K562 (cell line): ENCODE measurements around the gene XAB2. TPM values are rescaled to one million over a fixed set of nuclear protein-coding genes. Genes with fewer than 3 reads are reported as not detected.

ENCODE experiments used
- ATF3 ChIP-seq, 2 experiments: fragments of 450-650 bp in 1 of 2; sonication (generic) in 1 of 2; formaldehyde crosslinking in 1 of 2; IDR thresholded peaks in 1 of 2; conservative IDR thresholded peaks in 1 of 2; 2 replicates each; pipeline versions ENCODE4 v1.6.1 to v1.8.1; 2016 to 2023; ENCODE audit warnings: mild to moderate bottlenecking in 2 of 2, moderate library complexity in 2 of 2, inconsistent platforms in 1 of 2, missing genetic modification reagents in 1 of 2
- ATF7 ChIP-seq: fragments of 450-650 bp; IDR thresholded peaks from 2 replicates; pipeline ENCODE4 v1.7.1; 2014; ENCODE audit warnings: mild to moderate bottlenecking, moderate library complexity
- CREB3L1 ChIP-seq: fragments of 450-650 bp; IDR thresholded peaks from 2 replicates; pipeline ENCODE4 v1.6.1; 2014; ENCODE audit warnings: low read depth, mild to moderate bottlenecking, moderate library complexity, borderline replicate concordance
- FOXK2 ChIP-seq, 2 experiments: fragments of 450-650 bp; IDR thresholded peaks in 1 of 2; conservative IDR thresholded peaks in 1 of 2; 2 replicates each; pipeline ENCODE4 v1.6.1; 2016; ENCODE audit warnings: low read depth in 2 of 2, mild to moderate bottlenecking in 1 of 2
- GATAD2A ChIP-seq: fragments of 450-650 bp; IDR thresholded peaks from 2 replicates; pipeline ENCODE4 v1.6.1; 2017
- GTF2A2 ChIP-seq: IDR thresholded peaks from 2 replicates; pipeline ENCODE4 v1.6.1; 2016; ENCODE audit warnings: mild to moderate bottlenecking, missing genetic modification characterization, missing compliant biosample characterization
- HDAC2 ChIP-seq: fragments of 450-650 bp; IDR thresholded peaks from 2 replicates; pipeline ENCODE4 v1.6.1; 2016; ENCODE audit warnings: mild to moderate bottlenecking
- JUN ChIP-seq, 2 experiments: sonication (generic) in 1 of 2; formaldehyde crosslinking in 1 of 2; IDR thresholded peaks; 2 replicates each; pipeline versions ENCODE4 v1.6.1 to v1.8.0; 2012 to 2022; ENCODE audit warnings: borderline replicate concordance in 2 of 2, mild to moderate bottlenecking in 2 of 2, improper control_type of control experiment in 1 of 2, low read depth in 1 of 2, low read length in 1 of 2, missing genetic modification reagents in 1 of 2
- KAT7 ChIP-seq: sonication (generic); formaldehyde crosslinking; IDR thresholded peaks from 2 replicates; pipeline ENCODE4 v1.8.0; 2022; ENCODE audit warnings: missing genetic modification reagents, mild to moderate bottlenecking, borderline replicate concordance
- KHSRP ChIP-seq: fragments of 450-650 bp; IDR thresholded peaks from 2 replicates; pipeline ENCODE4 v1.6.1; 2017
- KLF16 ChIP-seq: IDR thresholded peaks from 2 replicates; pipeline ENCODE4 v1.6.1; 2016; ENCODE audit warnings: antibody characterized with exemption
- MAFF ChIP-seq: IDR thresholded peaks from 2 replicates; pipeline ENCODE4 v1.6.1; 2012; ENCODE audit warnings: low read length, improper control_type of control experiment
- MBD2 ChIP-seq: sonication (generic); IDR thresholded peaks from 2 replicates; pipeline ENCODE4 v1.6.1; 2016; ENCODE audit warnings: low read depth, borderline replicate concordance
- MXI1 ChIP-seq: IDR thresholded peaks from 2 replicates; pipeline ENCODE4 v1.6.1; 2011; ENCODE audit warnings: low read depth, mild to moderate bottlenecking, improper control_type of control experiment, low read length
- NFYB ChIP-seq: IDR thresholded peaks from 2 replicates; pipeline ENCODE4 v1.6.1; 2011; ENCODE audit warnings: mild to moderate bottlenecking, moderate library complexity; ENCODE audit not compliant: insufficient read length; ENCODE audit errors: extremely low read depth
- POLR2A ChIP-seq: fragments of 450-650 bp; conservative IDR thresholded peaks from 2 replicates; pipeline ENCODE4 v1.6.1; 2016
- POLR2AphosphoS5 ChIP-seq: IDR thresholded peaks from 2 replicates; pipeline ENCODE4 v1.6.1; 2011; ENCODE audit warnings: mild to moderate bottlenecking, low read depth, low read length, moderate library complexity; ENCODE audit not compliant: control insufficient read depth, insufficient read depth
- POU5F1 ChIP-seq: fragments of 150-350 bp; IDR thresholded peaks from 2 replicates; pipeline ENCODE4 v1.6.1; 2014; ENCODE audit warnings: borderline replicate concordance, low read length, low read depth, mild to moderate bottlenecking; ENCODE audit not compliant: partially characterized antibody
- RFX1 ChIP-seq: fragments of 450-650 bp; IDR thresholded peaks from 2 replicates; pipeline ENCODE4 v1.6.1; 2016; ENCODE audit warnings: mild to moderate bottlenecking, moderate library complexity
- SIN3B ChIP-seq: fragments of 450-650 bp; IDR thresholded peaks from 2 replicates; pipeline ENCODE4 v1.6.1; 2017; ENCODE audit warnings: low read depth, mild to moderate bottlenecking, moderate library complexity
- SMC3 ChIP-seq: conservative IDR thresholded peaks from 2 replicates; pipeline ENCODE4 v1.6.1; 2011; ENCODE audit warnings: low read depth, low read length, improper control_type of control experiment; ENCODE audit not compliant: insufficient read depth
- SREBF1 ChIP-seq: fragments of 150-350 bp; IDR thresholded peaks from 2 replicates; pipeline ENCODE4 v1.6.1; 2014; ENCODE audit warnings: antibody characterized with exemption, low read depth, low read length, borderline replicate concordance
- TBP ChIP-seq: optimal IDR thresholded peaks from 2 replicates; pipeline ENCODE3; 2011; ENCODE audit warnings: low read depth, low read length, improper control_type of control experiment
- ZNF184 ChIP-seq: sonication (generic); formaldehyde crosslinking; IDR thresholded peaks from 2 replicates; pipeline ENCODE4 v1.5.0; 2020; ENCODE audit warnings: missing genetic modification reagents
- ZNF384 ChIP-seq: IDR thresholded peaks from 2 replicates; pipeline ENCODE4 v1.6.1; 2012; ENCODE audit warnings: low read depth, low read length, improper control_type of control experiment
- ZNF76 ChIP-seq: fragments of 250-450 bp; sonication (Bioruptor Pico); IDR thresholded peaks from 2 replicates; pipeline ENCODE4 v1.4.0; 2020; ENCODE audit warnings: mild to moderate bottlenecking, moderate library complexity, borderline replicate concordance
- polyA plus RNA-seq, 8 experiments: library from polyadenylated mRNA; depleted of rRNA in 4 of 8; stranded (reverse) in 5 of 8; unstranded in 3 of 8; fragments of >200 nt; fragmentation: Nextera tagmentation in 2 of 8; fragmentation: Illumina TruSeq in 1 of 8; extraction: Ambion mirVana in 2 of 8; extraction: Trizol in 1 of 8; gene quantifications; 2 replicates each; pipeline versions ENCODE4 v1.2.1 to v1.2.3, GENCODE V29; 2011 to 2014; ENCODE audit warnings: inconsistent platforms in 1 of 8, missing spikeins in 1 of 8
- total RNA-seq, 7 experiments: library from RNA; depleted of rRNA in 6 of 7; stranded (reverse); fragments of >200 nt in 6 of 7; fragmentation: Illumina TruSeq in 2 of 7; extraction: Trizol in 2 of 7; gene quantifications; 2 replicates each; pipeline versions ENCODE4 v1.2.1 to v1.2.3, GENCODE V29; 2011 to 2021; ENCODE audit warnings: low replicate concordance in 1 of 7

The XAB2 gene
- total and polyA plus RNA-seq, 9 of the 15 experiments (the other 6 are each of a cell fraction or from before 2014, with no cell fraction given), result 0.21 to 58.3 (median 20.0) TPM

- TF ChIP-seq NFYB (peak; percentile 75), ATF3 (IDR thresholded peaks at IDR 0.05) (peak; percentile 39; the same call in 1 of the 2 replicates), ATF3 (CRISPR knock-in tag; conservative IDR thresholded peaks at IDR 0.05) (0 out of 2 replicates have a peak, but pooled peaks have one; percentile 23), JUN (IDR thresholded peaks at IDR 0.05; ENCODE audit: borderline replicate concordance, low read depth, low read length) (0 out of 2 replicates have a peak, but pooled peaks have one; percentile 67), JUN (CRISPR knock-in tag; IDR thresholded peaks at IDR 0.05; ENCODE audit: borderline replicate concordance) (no peak), SIN3B (peak; percentile 98), HDAC2 (peak; percentile 76; the same call in 1 of the 2 replicates), ZNF76 (CRISPR knock-in tag) (no peak), POLR2A (peak; percentile 84), MXI1 (0 out of 2 replicates have a peak, but pooled peaks have one; percentile 13), FOXK2 (conservative IDR thresholded peaks at IDR 0.05 in 1 of 2, IDR thresholded peaks at IDR 0.05 in 1 of 2; ENCODE audit: low read depth in 2 of 2) (peak; percentile 99 to 100), RFX1 (no peak), SREBF1 (0 out of 2 replicates have a peak, but pooled peaks have one; percentile 31), POLR2AphosphoS5 (peak; percentile 59), MAFF (no peak), ZNF184 (CRISPR knock-in tag) (no peak), KAT7 (CRISPR knock-in tag) (peak; percentile 78; the same call in 1 of the 2 replicates), MBD2 (peak; percentile 100), KHSRP (peak; percentile 74), POU5F1 (peak; percentile 28), TBP (peak; percentile 71), GTF2A2 (tag) (no peak), ATF7 (peak; percentile 90), CREB3L1 (peak; percentile 34; the same call in 1 of the 2 replicates), GATAD2A (0 out of 2 replicates have a peak, but pooled peaks have one; percentile 11), ZNF384 (no peak), SMC3 (no peak), KLF16 (no peak)
Measured at GRCh38 chr19:7629347-7630054, at the start of gene XAB2, which contains the start of gene PET100 (continued).
